GM23338 (cell line): Measurements from ENCODE around the gene HNRNPF. TPM values are rescaled to one million over a fixed set of nuclear protein-coding genes. Genes with fewer than 3 reads are reported as not detected.

Experiments
- ATAC-seq: fragments of 200-7000 bp; cut with Tn5 transposase; 3 replicates; pipeline ENCODE4 v1.9.1; 2020
- DNase-seq: peaks from one replicate; pipeline ENCODE4 v3.0.0-alpha.2; 2015; ENCODE audit warnings: low spot score
- H2AFZ ChIP-seq: fragments of 200-600 bp; sonication (generic); 2 replicates; pipeline ENCODE4 v1.8.0; 2016; ENCODE audit warnings: antibody characterized with exemption, mild to moderate bottlenecking, moderate library complexity
- H3F3A ChIP-seq: fragments of 200-600 bp; sonication (generic); replicated peaks from 2 replicates; pipeline ENCODE4 v1.8.0; 2017; ENCODE audit warnings: antibody characterized with exemption, mixed run types, low read depth
- H3K27ac ChIP-seq: fragments of 200-600 bp; sonication (generic); 2 replicates; pipeline ENCODE4 v1.6.1; 2016; ENCODE audit warnings: low read depth
- H3K27me3 ChIP-seq: fragments of 200-600 bp; sonication (generic); 2 replicates; pipeline ENCODE4 v1.8.0; 2016; ENCODE audit warnings: mild to moderate bottlenecking, mixed run types, moderate library complexity; ENCODE audit not compliant: insufficient read depth
- H3K36me3 ChIP-seq: fragments of 200-600 bp; sonication (generic); 2 replicates; pipeline ENCODE4 v1.8.0; 2016; ENCODE audit warnings: mild to moderate bottlenecking; ENCODE audit not compliant: insufficient read depth
- H3K4me1 ChIP-seq: fragments of 200-600 bp; sonication (generic); 2 replicates; pipeline ENCODE4 v1.8.0; 2016; ENCODE audit warnings: mild to moderate bottlenecking, moderate library complexity; ENCODE audit not compliant: insufficient read depth
- H3K4me2 ChIP-seq: fragments of 200-600 bp; sonication (generic); 2 replicates; pipeline ENCODE4 v1.7.1; 2017; ENCODE audit warnings: mixed run types
- H3K4me3 ChIP-seq: fragments of 200-600 bp; sonication (generic); 2 replicates; pipeline ENCODE4 v1.6.1; 2016; ENCODE audit warnings: mixed run types
- H3K79me2 ChIP-seq: fragments of 200-600 bp; sonication (generic); replicated peaks from 2 replicates; pipeline ENCODE4 v1.8.0; 2017; ENCODE audit warnings: mild to moderate bottlenecking; ENCODE audit not compliant: insufficient read depth
- H3K9me2 ChIP-seq: fragments of 200-600 bp; sonication (generic); 2 replicates; pipeline ENCODE4 v1.8.0; 2017; ENCODE audit not compliant: insufficient read depth
- H4K20me1 ChIP-seq: fragments of 200-600 bp; sonication (generic); replicated peaks from 2 replicates; pipeline ENCODE4 v1.8.0; 2017; ENCODE audit warnings: mild to moderate bottlenecking; ENCODE audit not compliant: insufficient read depth
- H3K27ac Mint-ChIP-seq: 2 replicates; pipeline ENCODE4 v1.8.0; 2020; ENCODE audit warnings: inconsistent platforms, mild to moderate bottlenecking, moderate library complexity, mixed read lengths
- H3K27me3 Mint-ChIP-seq: 3 replicates; pipeline ENCODE4 v1.8.0; 2022; ENCODE audit warnings: low read depth, mild to moderate bottlenecking, moderate library complexity, mixed read lengths, inconsistent platforms; ENCODE audit not compliant: insufficient read depth, poor library complexity
- H3K36me3 Mint-ChIP-seq: 3 replicates; pipeline ENCODE4 v1.8.0; 2021; ENCODE audit warnings: low read depth, mild to moderate bottlenecking, inconsistent platforms, moderate library complexity, mixed read lengths
- H3K4me1 Mint-ChIP-seq: 3 replicates; pipeline ENCODE4 v1.8.0; 2020; ENCODE audit warnings: mild to moderate bottlenecking, inconsistent platforms, mixed read lengths
- H3K4me3 Mint-ChIP-seq: 3 replicates; pipeline ENCODE4 v1.8.0; 2021; ENCODE audit warnings: moderate library complexity, mild to moderate bottlenecking, inconsistent platforms, mixed read lengths
- H3K9me3 Mint-ChIP-seq: 3 replicates; pipeline ENCODE4 v1.8.0; 2020; ENCODE audit warnings: moderate library complexity, mild to moderate bottlenecking, inconsistent platforms, mixed read lengths
- CREB1 ChIP-seq: fragments of 250-450 bp; sonication (Bioruptor Pico); IDR thresholded peaks from 2 replicates; pipeline ENCODE4 v1.5.0; 2020; ENCODE audit warnings: low read depth, mild to moderate bottlenecking, moderate library complexity
- CTCF ChIP-seq, 2 experiments: fragments of 200-600 bp in 1 of 2; sonication (generic) in 1 of 2; conservative IDR thresholded peaks; 2 replicates each; pipeline versions ENCODE4 v1.5.1 to v1.6.1; 2016 to 2017; ENCODE audit warnings: antibody characterized with exemption in 2 of 2, low read depth in 2 of 2, mild to moderate bottlenecking in 2 of 2, moderate library complexity in 1 of 2
- ETS1 ChIP-seq: IDR thresholded peaks from 2 replicates; pipeline ENCODE4 v1.6.1; 2016; ENCODE audit warnings: antibody characterized with exemption
- EZH2 ChIP-seq: fragments of 200-600 bp; sonication (generic); IDR thresholded peaks from one replicate; pipeline ENCODE4 v1.8.0; 2017; ENCODE audit warnings: antibody characterized with exemption, mild to moderate bottlenecking, low read depth; ENCODE audit not compliant: unreplicated experiment
- EZH2phosphoT487 ChIP-seq: fragments of 200-600 bp; sonication (generic); IDR thresholded peaks from one replicate; pipeline ENCODE4 v1.8.1; 2018; ENCODE audit warnings: antibody characterized with exemption; ENCODE audit not compliant: unreplicated experiment
- JUNB ChIP-seq: IDR thresholded peaks from one replicate; pipeline ENCODE4 v1.6.1; 2016; ENCODE audit warnings: antibody characterized with exemption; ENCODE audit not compliant: unreplicated experiment
- NANOG ChIP-seq: IDR thresholded peaks from 2 replicates; pipeline ENCODE4 v1.6.1; 2016; ENCODE audit warnings: antibody characterized with exemption, borderline replicate concordance
- POLR2AphosphoS5 ChIP-seq: IDR thresholded peaks from 2 replicates; pipeline ENCODE4 v1.6.1; 2016; ENCODE audit warnings: antibody characterized with exemption, low read depth
- REST ChIP-seq: IDR thresholded peaks from one replicate; pipeline ENCODE4 v1.6.1; 2018; ENCODE audit warnings: antibody characterized with exemption; ENCODE audit not compliant: unreplicated experiment
- STAT1 ChIP-seq: IDR thresholded peaks from one replicate; pipeline ENCODE4 v1.6.1; 2016; ENCODE audit warnings: antibody characterized with exemption; ENCODE audit not compliant: unreplicated experiment
- ZNF114 ChIP-seq: fragments of 250-450 bp; sonication (Bioruptor Pico); IDR thresholded peaks from 2 replicates; pipeline ENCODE4 v1.5.0; 2020; ENCODE audit warnings: mild to moderate bottlenecking, moderate library complexity
- ZNF331 ChIP-seq: fragments of 250-450 bp; sonication (Bioruptor Pico); IDR thresholded peaks from 2 replicates; pipeline ENCODE4 v1.5.0; 2020; ENCODE audit warnings: low read depth, mild to moderate bottlenecking, moderate library complexity
- polyA plus RNA-seq: library from polyadenylated mRNA; unstranded; fragments of >200 nt; fragmentation: Nextera tagmentation; extraction: Ambion mirVana; gene quantifications from 2 replicates; pipeline ENCODE4 v1.2.1, GENCODE V29; 2016
- total RNA-seq: library from RNA; depleted of rRNA; stranded (reverse); fragments of >200 nt; shearing (Covaris generic); gene quantifications from 2 replicates; pipeline ENCODE4 v1.2.3, GENCODE V29; 2014
- TF ChIP-seq, protein P1 (sequence below): fragments of 250-450 bp; sonication (Bioruptor Pico); IDR thresholded peaks from 2 replicates; pipeline ENCODE4 v1.5.0; 2020; ENCODE audit warnings: mild to moderate bottlenecking, moderate library complexity

Gene HNRNPF
- total and polyA plus RNA-seq, 2 experiments from 2014 or later: 210 to 378 TPM

- Histone ChIP-seq H3K9me2 (no peaks in the 10 kb centered on the region), H4K20me1 (peaks cover 10% of the 10 kb centered on the region), H3K4me3 (peak overlapping the region; percentile 86), H3K4me2 (peak overlapping the region; percentile 92), H2AFZ (no peak overlapping the region), H3K27ac (0 out of 2 replicates have a peak overlapping the region, but pooled peaks have one; percentile 98), H3K79me2 (peaks cover 39% of the 10 kb centered on the region), H3F3A (no peaks in the 10 kb centered on the region), H3K36me3 (no peaks in the 10 kb centered on the region), H3K4me1 (peaks cover 13% of the 10 kb centered on the region; the same call in 1 of the 2 replicates), H3K27me3 (no peaks in the 10 kb centered on the region)
- peaks cover 5% of the 10 kb centered on the region; the same call in 1 of the 3 replicates for H3K9me3 Mint-ChIP-seq
- DNase-seq (no peak), ATAC-seq (no peak)
- H3K36me3 Mint-ChIP-seq: peaks cover 10% of the 10 kb centered on the region; the same call in 2 of the 3 replicates
- peak overlapping the region; percentile 93 for H3K4me3 Mint-ChIP-seq
- H3K4me1 Mint-ChIP-seq: peaks cover 10% of the 10 kb centered on the region; the same call in 2 of the 3 replicates
- H3K27me3 Mint-ChIP-seq: peaks cover 16% of the 10 kb centered on the region
- H3K27ac Mint-ChIP-seq: no peak overlapping the region
- no peak for TF ChIP-seq CREB1 (CRISPR knock-in tag)
- no peak for TF ChIP-seq ZNF331 (CRISPR knock-in tag)
- TF ChIP-seq, protein P1, sequence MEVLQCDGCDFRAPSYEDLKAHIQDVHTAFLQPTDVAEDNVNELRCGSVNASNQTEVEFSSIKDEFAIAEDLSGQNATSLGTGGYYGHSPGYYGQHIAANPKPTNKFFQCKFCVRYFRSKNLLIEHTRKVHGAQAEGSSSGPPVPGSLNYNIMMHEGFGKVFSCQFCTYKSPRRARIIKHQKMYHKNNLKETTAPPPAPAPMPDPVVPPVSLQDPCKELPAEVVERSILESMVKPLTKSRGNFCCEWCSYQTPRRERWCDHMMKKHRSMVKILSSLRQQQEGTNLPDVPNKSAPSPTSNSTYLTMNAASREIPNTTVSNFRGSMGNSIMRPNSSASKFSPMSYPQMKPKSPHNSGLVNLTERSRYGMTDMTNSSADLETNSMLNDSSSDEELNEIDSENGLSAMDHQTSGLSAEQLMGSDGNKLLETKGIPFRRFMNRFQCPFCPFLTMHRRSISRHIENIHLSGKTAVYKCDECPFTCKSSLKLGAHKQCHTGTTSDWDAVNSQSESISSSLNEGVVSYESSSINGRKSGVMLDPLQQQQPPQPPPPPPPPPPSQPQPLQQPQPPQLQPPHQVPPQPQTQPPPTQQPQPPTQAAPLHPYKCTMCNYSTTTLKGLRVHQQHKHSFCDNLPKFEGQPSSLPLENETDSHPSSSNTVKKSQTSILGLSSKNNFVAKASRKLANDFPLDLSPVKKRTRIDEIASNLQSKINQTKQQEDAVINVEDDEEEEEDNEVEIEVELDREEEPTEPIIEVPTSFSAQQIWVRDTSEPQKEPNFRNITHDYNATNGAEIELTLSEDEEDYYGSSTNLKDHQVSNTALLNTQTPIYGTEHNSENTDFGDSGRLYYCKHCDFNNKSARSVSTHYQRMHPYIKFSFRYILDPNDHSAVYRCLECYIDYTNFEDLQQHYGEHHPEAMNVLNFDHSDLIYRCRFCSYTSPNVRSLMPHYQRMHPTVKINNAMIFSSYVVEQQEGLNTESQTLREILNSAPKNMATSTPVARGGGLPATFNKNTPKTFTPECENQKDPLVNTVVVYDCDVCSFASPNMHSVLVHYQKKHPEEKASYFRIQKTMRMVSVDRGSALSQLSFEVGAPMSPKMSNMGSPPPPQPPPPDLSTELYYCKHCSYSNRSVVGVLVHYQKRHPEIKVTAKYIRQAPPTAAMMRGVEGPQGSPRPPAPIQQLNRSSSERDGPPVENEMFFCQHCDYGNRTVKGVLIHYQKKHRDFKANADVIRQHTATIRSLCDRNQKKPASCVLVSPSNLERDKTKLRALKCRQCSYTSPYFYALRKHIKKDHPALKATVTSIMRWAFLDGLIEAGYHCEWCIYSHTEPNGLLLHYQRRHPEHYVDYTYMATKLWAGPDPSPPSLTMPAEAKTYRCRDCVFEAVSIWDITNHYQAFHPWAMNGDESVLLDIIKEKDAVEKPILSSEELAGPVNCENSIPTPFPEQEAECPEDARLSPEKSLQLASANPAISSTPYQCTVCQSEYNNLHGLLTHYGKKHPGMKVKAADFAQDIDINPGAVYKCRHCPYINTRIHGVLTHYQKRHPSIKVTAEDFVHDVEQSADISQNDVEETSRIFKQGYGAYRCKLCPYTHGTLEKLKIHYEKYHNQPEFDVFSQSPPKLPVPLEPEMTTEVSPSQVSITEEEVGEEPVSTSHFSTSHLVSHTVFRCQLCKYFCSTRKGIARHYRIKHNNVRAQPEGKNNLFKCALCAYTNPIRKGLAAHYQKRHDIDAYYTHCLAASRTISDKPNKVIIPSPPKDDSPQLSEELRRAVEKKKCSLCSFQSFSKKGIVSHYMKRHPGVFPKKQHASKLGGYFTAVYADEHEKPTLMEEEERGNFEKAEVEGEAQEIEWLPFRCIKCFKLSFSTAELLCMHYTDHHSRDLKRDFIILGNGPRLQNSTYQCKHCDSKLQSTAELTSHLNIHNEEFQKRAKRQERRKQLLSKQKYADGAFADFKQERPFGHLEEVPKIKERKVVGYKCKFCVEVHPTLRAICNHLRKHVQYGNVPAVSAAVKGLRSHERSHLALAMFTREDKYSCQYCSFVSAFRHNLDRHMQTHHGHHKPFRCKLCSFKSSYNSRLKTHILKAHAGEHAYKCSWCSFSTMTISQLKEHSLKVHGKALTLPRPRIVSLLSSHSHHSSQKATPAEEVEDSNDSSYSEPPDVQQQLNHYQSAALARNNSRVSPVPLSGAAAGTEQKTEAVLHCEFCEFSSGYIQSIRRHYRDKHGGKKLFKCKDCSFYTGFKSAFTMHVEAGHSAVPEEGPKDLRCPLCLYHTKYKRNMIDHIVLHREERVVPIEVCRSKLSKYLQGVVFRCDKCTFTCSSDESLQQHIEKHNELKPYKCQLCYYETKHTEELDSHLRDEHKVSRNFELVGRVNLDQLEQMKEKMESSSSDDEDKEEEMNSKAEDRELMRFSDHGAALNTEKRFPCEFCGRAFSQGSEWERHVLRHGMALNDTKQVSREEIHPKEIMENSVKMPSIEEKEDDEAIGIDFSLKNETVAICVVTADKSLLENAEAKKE (CRISPR knock-in tag): no peak
- no peak for TF ChIP-seq STAT1
- no peak for TF ChIP-seq JUNB
- no peak for TF ChIP-seq NANOG
- TF ChIP-seq EZH2phosphoT487: no peak
- no peak for TF ChIP-seq ETS1
- TF ChIP-seq POLR2AphosphoS5: no peak
- no peak for TF ChIP-seq ZNF114 (CRISPR knock-in tag)
- no peak for TF ChIP-seq CTCF (conservative IDR thresholded peaks at IDR 0.05; ENCODE audit: low read depth in 2 of 2)
- TF ChIP-seq EZH2: no peak
- no peak for TF ChIP-seq REST
Observed at GRCh38 chr10:43410345-43410744, 1.4 kb upstream of the HNRNPF start.
